Measurements from ENCODE around the gene INPP5D. TPM values are rescaled to one million over a fixed set of nuclear protein-coding genes. Genes with fewer than 3 reads are reported as not detected.
A peak's percentile ranks its signal among the peaks of the same experiment; 100 is the strongest.

Gene INPP5D
- total RNA-seq (4.3 TPM), polyA plus RNA-seq (ENCODE audit: insufficient read depth in 1 of 8, insufficient read length in 8 of 8, low replicate concordance in 1 of 8) (1 to 10 TPM; 5.8 to 9.8 (median 6.3) TPM)
- long read RNA-seq, donor 1, result 0 reads
- long read RNA-seq, donor 2, result 0 reads
- long read RNA-seq, donor 3, result 0 reads
- long read RNA-seq, donor 4, result 0 reads
- long read RNA-seq, donor 5, result 0 reads
- long read RNA-seq, donor 6, result 0 reads
- long read RNA-seq, donor 7, result 0 reads
- long read RNA-seq, donor 8, result 0 reads
- long read RNA-seq, donor 9, result 0 reads
- long read RNA-seq, donor 10, result 0 reads
- long read RNA-seq, donor 11, result 0 reads

DNA sequence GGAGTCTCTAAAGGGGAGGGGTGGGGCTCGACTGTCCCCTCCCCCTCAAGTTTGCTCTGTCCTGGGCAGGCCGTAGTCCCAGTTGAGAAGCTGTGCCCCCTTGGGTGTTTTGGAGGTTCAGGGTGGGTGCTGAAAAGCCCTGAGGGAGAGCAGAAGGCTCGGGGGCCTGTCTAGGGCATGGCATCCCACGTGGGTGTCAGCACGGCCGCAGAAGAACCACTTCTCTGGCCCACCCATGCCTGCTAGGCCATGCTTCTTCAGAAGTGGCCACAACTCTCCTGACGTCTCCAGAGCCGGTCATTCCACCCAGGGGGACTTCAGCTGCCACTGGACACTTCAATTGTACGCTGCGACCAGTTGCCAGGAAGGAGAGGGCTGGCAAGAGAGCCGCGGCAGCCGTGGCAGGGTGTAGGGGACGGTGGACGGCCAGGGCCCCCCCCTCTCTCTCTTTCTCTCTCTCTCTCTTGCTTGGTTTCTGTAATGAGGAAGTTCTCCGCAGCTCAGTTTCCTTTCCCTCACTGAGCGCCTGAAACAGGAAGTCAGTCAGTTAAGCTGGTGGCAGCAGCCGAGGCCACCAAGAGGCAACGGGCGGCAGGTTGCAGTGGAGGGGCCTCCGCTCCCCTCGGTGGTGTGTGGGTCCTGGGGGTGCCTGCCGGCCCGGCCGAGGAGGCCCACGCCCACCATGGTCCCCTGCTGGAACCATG lies at the start of gene INPP5D:
Gene INPP5D, plus strand, starts transcription at position 546 of the 704 bp plus-strand sequence. Its CDS starts 137 bp downstream, at position 683.
- Histone ChIP-seq H3K27ac (ENCODE audit: low read length) (peak within 1 kb of the TSS; percentile 79), H3K27me3 (ENCODE audit: control insufficient read depth, insufficient read depth, low read length) (peaks cover 2% of the 10 kb centered on the region), H3K9me3 (replicated peaks; ENCODE audit: control insufficient read depth, low read depth, low read length) (no peaks in the 10 kb centered on the region), H3K4me3 (ENCODE audit: low read length) (peak within 1 kb of the TSS; percentile 43), H3K4me1 (ENCODE audit: control insufficient read depth, insufficient read depth, low read length) (peaks cover 62% of the 10 kb centered on the region), H3K36me3 (ENCODE audit: control insufficient read depth, insufficient read depth, low read length) (no peaks in the 10 kb centered on the region)
- peak; percentile 74 for DNase-seq
- WGBS (ENCODE audit: insufficient coverage), result 60% methylated on average over 15 of the region's 26 CpGs

DNA sequence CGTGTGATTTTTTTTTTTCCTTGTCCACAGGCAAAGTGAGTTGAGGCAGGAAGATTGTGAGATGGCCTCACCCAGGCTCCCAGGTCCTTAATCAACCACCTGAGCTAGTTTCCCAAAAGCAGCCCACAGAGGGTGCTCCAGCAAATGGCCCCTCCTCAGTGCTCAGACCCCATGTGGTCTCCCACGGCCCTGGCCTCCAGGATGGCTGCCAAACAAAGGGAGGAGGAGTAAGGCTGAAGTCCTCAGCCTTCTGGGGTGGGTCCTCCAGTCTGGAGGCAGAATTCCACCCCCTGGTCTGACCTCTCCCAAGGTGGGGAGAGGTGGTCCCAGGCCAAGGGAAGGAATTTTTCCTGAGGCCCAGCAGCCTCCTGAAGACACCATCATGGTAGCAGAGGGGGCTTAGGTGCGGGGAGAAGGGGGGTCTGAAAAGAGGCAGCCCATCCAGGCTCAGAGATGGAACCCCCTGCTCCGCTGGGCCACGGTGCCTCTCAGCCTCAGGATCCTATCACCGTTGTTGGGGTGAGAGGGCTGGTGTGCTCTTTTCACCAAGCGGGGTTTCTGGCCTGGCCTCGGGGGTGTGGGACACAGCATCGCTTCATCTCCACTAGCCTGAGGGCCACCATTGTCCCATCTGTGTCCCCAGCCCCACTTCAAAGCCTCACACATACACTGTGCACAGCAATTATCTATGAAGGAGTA lies 49.4 kb upstream of the INPP5D start:
- Histone ChIP-seq H3K36me3 (ENCODE audit: control insufficient read depth, insufficient read depth, low read length) (no peaks in the 10 kb centered on the region), H3K9me3 (replicated peaks; ENCODE audit: control insufficient read depth, low read depth, low read length) (no peaks in the 10 kb centered on the region), H3K27ac (ENCODE audit: low read length) (no peak overlapping the region), H3K27me3 (ENCODE audit: control insufficient read depth, insufficient read depth, low read length) (no peaks in the 10 kb centered on the region), H3K4me1 (ENCODE audit: control insufficient read depth, insufficient read depth, low read length) (peaks cover 6% of the 10 kb centered on the region), H3K4me3 (ENCODE audit: low read length) (no peak overlapping the region)
- WGBS (ENCODE audit: insufficient coverage), result 100% methylated on average over 3 of the region's 9 CpGs
- DNase-seq, result no peak

DNA sequence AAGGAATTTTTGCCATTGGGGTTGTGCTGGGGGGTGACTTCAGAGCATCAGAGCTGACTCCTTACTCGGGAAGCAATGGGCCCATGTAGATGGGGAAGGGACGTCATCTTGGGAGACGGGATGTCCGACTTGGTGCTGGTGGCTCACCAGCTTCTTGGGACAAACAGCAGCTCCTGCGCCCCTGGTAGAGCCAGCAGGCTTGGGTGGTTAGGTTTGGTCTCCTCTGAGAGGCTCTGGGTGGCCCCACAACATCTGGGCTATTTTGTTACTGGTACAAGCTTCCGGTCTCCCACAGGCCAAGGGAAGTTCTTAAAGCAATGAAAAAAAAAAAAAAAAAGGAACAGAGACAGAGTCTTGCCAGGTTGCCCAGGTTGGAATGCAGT lies 48.9 kb upstream of the INPP5D start:
- no peak overlapping the region for H3K27ac ChIP-seq (ENCODE audit: low read length)
- no peak overlapping the region for H3K4me3 ChIP-seq (ENCODE audit: low read length)
- H3K4me1 ChIP-seq (ENCODE audit: control insufficient read depth, insufficient read depth, low read length), result peaks cover 6% of the 10 kb centered on the region
- H3K27me3 ChIP-seq (ENCODE audit: control insufficient read depth, insufficient read depth, low read length), result no peaks in the 10 kb centered on the region
- H3K36me3 ChIP-seq (ENCODE audit: control insufficient read depth, insufficient read depth, low read length), result no peaks in the 10 kb centered on the region
- DNase-seq, result no peak
- WGBS (ENCODE audit: insufficient coverage), result 89% methylated on average over 5 of the region's 6 CpGs
- H3K9me3 ChIP-seq (replicated peaks; ENCODE audit: control insufficient read depth, low read depth, low read length), result no peaks in the 10 kb centered on the region

DNA sequence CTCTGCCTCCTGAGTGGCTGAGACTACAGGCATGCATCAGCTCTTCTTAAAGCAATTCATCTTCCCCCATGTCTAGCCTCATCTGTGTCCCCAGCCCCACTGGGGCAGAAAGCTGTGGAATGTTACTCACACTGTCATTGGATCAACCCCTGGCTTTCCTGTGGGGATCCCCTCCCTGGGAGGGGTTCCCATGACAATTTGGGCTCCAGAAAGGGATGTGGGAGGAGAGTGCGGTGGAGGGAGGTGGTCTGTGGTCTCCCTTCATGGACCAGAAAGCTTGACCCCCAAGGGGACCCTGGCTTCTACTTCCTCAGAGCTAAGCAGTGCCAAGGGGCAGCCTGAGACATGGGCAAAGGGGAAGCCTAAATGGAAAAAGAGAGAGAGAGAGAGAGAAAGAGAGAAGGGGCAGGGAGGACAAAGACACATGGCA lies 48.4 kb upstream of the INPP5D start:
- no peaks in the 10 kb centered on the region for H3K27me3 ChIP-seq (ENCODE audit: control insufficient read depth, insufficient read depth, low read length)
- WGBS (ENCODE audit: insufficient coverage), result 67% methylated on average over 1 of the region's 1 CpG
- H3K27ac ChIP-seq (ENCODE audit: low read length), result no peak overlapping the region
- H3K36me3 ChIP-seq (ENCODE audit: control insufficient read depth, insufficient read depth, low read length), result no peaks in the 10 kb centered on the region
- DNase-seq, result no peak
- peaks cover 6% of the 10 kb centered on the region for H3K4me1 ChIP-seq (ENCODE audit: control insufficient read depth, insufficient read depth, low read length)
- no peaks in the 10 kb centered on the region for H3K9me3 ChIP-seq (replicated peaks; ENCODE audit: control insufficient read depth, low read depth, low read length)
- no peak overlapping the region for H3K4me3 ChIP-seq (ENCODE audit: low read length)

DNA sequence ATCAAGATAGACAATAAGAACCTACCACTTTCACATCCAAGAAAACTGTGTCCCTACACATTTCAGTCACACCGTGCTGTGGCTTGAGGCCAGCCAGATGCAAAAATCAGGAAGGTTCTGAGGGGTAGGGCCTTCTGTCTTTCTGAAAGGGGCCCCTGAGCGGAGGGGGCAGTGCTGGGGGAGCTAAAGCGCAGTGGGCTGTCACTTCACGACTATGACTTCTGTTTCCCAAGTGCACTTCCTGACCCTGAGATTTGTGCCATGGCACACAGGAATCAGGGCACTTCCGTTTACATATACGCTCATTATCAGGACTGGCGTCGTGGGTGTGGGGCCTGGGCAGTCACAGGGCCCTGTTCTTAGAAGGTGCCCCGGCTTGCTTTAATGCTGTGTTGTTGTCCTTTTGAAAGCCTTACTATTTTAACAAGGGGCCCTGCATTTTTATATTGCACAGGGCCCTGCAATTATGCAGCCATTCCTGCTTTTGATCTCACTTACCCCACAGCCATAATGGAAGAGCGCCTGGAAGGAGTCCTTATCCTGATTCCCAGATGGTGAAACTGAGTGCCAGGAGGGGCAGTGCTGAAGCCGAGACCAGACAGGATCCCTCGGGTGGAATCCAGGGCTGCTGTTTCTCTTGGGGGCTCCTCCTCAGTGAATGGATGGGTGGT lies 47.7 kb upstream of the INPP5D start:
- no peak for DNase-seq
- no peaks in the 10 kb centered on the region for H3K27me3 ChIP-seq (ENCODE audit: control insufficient read depth, insufficient read depth, low read length)
- WGBS (ENCODE audit: insufficient coverage), result 31% methylated on average over 6 of the region's 12 CpGs
- no peak overlapping the region for H3K4me3 ChIP-seq (ENCODE audit: low read length)
- peaks cover 6% of the 10 kb centered on the region for H3K4me1 ChIP-seq (ENCODE audit: control insufficient read depth, insufficient read depth, low read length)
- H3K9me3 ChIP-seq (replicated peaks; ENCODE audit: control insufficient read depth, low read depth, low read length), result no peaks in the 10 kb centered on the region
- no peaks in the 10 kb centered on the region for H3K36me3 ChIP-seq (ENCODE audit: control insufficient read depth, insufficient read depth, low read length)
- no peak overlapping the region for H3K27ac ChIP-seq (ENCODE audit: low read length)

DNA sequence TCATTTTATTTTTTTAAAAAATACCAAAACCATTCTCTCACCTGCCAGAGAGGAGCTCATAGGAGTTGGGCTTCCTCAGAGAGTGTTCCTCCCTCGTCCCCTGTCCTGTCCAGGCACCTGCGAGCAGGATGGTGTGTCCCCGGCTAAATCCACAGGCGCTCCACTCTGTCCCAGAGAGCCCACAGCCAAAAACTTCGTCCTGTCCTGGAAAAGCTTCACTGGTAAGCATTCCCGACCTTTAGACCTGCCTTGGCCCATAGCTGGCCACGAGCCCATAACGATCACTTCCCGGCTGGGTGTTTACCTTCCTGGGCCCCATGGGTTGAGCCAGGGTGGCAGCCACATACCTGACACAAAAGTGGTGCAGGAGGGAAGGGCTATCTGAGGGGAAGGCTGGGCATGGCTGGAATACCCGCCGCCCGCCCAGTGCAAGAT lies 47.1 kb upstream of the INPP5D start, which contains the start of gene NGEF:
Gene NGEF, minus strand, starts transcription at position 230 of the 435 bp plus-strand sequence. CDS start 38,366 bp downstream, outside the sequence.
- Histone ChIP-seq H3K27me3 (ENCODE audit: control insufficient read depth, insufficient read depth, low read length) (no peaks in the 10 kb centered on the region), H3K9me3 (replicated peaks; ENCODE audit: control insufficient read depth, low read depth, low read length) (no peaks in the 10 kb centered on the region), H3K4me1 (ENCODE audit: control insufficient read depth, insufficient read depth, low read length) (peaks cover 6% of the 10 kb centered on the region), H3K4me3 (ENCODE audit: low read length) (no peak within 1 kb of the TSS), H3K27ac (ENCODE audit: low read length) (no peak within 1 kb of the TSS), H3K36me3 (ENCODE audit: control insufficient read depth, insufficient read depth, low read length) (no peaks in the 10 kb centered on the region)
- 75% methylated on average over 12 of the region's 12 CpGs for WGBS (ENCODE audit: insufficient coverage)
- no peak for DNase-seq

DNA sequence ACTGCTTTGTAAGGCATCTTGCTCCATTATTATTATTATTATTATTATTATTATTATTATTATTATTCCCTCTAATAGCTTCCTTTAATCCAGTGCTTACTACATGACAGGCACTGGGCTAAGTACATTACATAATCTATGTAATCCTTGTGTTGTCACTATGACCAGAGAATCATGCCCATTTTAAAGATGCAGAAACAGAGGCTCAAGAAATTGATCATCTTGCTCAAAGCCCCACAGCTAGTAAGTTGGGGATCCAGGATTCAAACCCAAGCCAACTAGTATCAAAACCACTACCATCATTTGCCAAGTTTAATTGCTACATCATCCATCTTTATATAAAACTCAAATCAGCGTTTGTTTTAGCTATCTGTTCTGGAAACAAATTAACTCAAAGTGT lies 46.5 kb upstream of the INPP5D start:
- H3K27ac ChIP-seq (ENCODE audit: low read length), result no peak overlapping the region
- H3K4me1 ChIP-seq (ENCODE audit: control insufficient read depth, insufficient read depth, low read length), result peaks cover 6% of the 10 kb centered on the region
- 100% methylated on average over 1 of the region's 1 CpG for WGBS (ENCODE audit: insufficient coverage)
- no peaks in the 10 kb centered on the region for H3K36me3 ChIP-seq (ENCODE audit: control insufficient read depth, insufficient read depth, low read length)
- no peak overlapping the region for H3K4me3 ChIP-seq (ENCODE audit: low read length)
- DNase-seq, result no peak
- no peaks in the 10 kb centered on the region for H3K9me3 ChIP-seq (replicated peaks; ENCODE audit: control insufficient read depth, low read depth, low read length)
- H3K27me3 ChIP-seq (ENCODE audit: control insufficient read depth, insufficient read depth, low read length), result no peaks in the 10 kb centered on the region

DNA sequence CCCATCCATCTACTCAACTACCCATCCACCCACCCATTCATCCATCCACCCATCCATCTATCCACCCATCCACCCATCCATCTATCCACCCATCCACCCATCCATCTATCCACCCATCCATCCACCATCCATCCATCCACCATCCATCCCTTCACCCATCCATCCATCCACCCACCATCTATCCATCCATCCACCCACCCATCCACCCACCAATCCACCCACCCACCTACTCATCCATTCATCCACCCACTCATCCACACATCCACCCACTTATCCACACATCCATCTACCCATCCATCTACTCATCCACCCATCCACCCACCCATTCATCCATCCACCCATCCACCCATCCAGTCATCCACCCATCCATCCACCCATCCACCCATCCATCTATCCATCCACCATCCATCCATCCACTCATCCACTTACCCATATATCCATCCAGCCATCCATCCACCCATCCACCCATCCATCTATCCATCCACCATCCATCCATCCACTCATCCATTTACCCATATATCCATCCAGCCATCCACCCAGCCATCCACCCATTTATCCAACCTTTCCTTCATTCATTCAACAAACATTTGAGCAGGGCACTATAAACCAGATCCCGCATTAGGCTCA lies 45.0 kb upstream of the INPP5D start:
- no peak for DNase-seq
- H3K27me3 ChIP-seq (ENCODE audit: control insufficient read depth, insufficient read depth, low read length), result no peaks in the 10 kb centered on the region
- H3K9me3 ChIP-seq (replicated peaks; ENCODE audit: control insufficient read depth, low read depth, low read length), result no peaks in the 10 kb centered on the region
- peaks cover 6% of the 10 kb centered on the region for H3K4me1 ChIP-seq (ENCODE audit: control insufficient read depth, insufficient read depth, low read length)
- no peak overlapping the region for H3K27ac ChIP-seq (ENCODE audit: low read length)
- no peaks in the 10 kb centered on the region for H3K36me3 ChIP-seq (ENCODE audit: control insufficient read depth, insufficient read depth, low read length)
- 100% methylated on average over 1 of the region's 1 CpG for WGBS (ENCODE audit: insufficient coverage)
- H3K4me3 ChIP-seq (ENCODE audit: low read length), result no peak overlapping the region

DNA sequence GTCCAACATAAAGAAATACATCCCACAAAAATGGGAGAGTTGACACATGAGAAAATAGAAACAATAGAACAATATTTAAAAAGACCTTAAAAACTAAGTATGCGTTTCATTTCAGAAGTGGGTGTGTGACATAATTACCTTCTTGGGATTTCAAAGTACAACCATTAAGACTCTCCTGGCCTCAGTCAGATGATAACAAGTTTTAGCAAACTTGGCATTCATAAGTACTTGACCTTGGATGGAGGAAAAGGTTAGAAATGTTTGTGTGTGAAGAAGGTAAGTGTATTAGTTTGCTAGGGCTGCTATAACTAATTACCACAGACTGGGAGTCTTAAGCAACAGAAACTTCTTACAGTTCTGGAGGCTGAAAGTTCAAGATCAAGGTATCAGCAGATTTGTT lies 42.2 kb upstream of the INPP5D start:
- no peak overlapping the region for H3K4me3 ChIP-seq (ENCODE audit: low read length)
- H3K36me3 ChIP-seq (ENCODE audit: control insufficient read depth, insufficient read depth, low read length), result no peaks in the 10 kb centered on the region
- no peaks in the 10 kb centered on the region for H3K4me1 ChIP-seq (ENCODE audit: control insufficient read depth, insufficient read depth, low read length)
- no peaks in the 10 kb centered on the region for H3K27me3 ChIP-seq (ENCODE audit: control insufficient read depth, insufficient read depth, low read length)
- no CpG with 5 or more reads among the region's 1 CpG for WGBS (ENCODE audit: insufficient coverage)
- H3K9me3 ChIP-seq (replicated peaks; ENCODE audit: control insufficient read depth, low read depth, low read length), result no peaks in the 10 kb centered on the region
- DNase-seq, result no peak
- H3K27ac ChIP-seq (ENCODE audit: low read length), result no peak overlapping the region

All from muscle of leg (tissue), 16 donors.